ENCODE data around the gene ARHGEF18.

The ARHGEF18 gene

DNA sequence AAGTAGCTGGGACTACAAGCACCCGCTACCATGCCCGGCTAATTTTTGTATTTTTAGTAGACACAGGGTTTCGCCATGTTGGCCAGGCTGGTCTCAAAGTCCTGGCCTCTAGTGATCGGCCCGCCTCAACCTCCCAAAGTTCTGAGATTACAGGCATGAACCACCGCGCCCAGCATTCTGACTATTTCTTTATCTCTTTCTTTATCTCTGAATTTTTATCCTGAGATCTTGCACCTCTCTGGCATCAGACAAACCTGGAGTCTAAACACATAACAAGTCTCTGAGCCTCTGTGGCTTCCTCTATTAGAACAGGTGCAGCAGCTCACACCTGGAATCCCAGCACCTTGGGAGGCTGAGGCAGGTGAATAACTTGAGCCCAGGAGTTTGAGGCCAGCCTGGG lies 28.5 kb downstream of the ARHGEF18 start:
- in situ Hi-C loops (cut with MboI; ENCODE audit: low sequenced_read_pairs) = no loop called here

DNA sequence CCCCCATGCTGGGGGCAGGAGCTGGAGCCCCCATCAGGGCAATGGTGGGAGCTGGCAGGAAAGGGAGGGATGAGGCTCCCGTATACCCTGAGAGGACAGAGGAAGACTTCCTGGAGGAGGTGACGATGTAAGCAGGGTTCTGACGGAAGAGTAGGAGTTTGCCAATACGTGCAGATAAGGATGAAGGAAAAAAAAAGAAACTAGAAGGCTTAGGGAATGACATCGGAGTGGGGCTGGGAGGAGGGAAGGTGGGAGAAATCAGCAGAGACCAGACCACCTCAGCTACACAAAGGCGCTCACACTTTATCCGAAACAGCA lies 32.3 kb downstream of the ARHGEF18 start:
- in situ Hi-C loops (cut with MboI; ENCODE audit: low sequenced_read_pairs) = no loop called here

DNA sequence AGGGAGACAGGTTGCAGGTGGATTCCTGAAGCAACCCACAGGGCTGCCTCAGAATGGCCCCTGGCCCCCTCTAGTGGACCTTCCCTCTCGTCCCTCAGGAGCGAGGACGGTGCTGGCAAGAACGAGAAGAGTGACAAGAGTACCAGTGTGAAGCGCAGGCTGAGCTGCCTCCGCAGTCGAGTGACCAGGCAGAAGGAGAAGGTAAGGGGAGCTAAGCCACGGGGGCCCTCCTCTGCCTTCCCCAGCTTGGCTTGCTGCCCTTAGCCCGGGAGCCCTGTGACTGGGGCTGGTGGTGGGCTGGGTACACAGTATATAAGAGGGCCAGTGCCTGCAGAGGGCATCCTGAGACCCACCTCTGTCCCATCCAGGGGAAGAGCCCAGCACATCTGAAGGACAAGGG lies 34.0 kb downstream of the ARHGEF18 start:
- in situ Hi-C loops (cut with MboI; ENCODE audit: low sequenced_read_pairs) = no loop called here

DNA sequence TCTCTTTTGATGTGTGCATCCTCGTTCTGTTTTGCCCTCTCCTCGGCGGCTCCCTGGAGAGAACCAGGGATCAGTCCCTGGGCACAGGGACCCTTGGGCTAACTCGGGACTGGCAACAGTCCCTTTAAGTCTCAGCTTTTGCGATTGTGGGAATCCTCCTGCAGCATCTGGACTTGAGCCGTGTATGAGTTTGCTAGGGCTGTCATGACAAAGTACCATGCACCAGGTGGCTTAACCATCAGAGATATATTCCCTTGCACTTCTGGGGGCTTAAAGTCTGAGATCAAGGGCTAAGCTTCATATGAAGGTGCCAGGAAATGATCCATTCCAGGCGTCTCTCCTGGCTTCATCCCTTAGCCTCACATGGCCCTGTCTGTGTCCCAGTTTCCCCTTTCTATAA lies 34.5 kb downstream of the ARHGEF18 start:
- in situ Hi-C loops (cut with MboI; ENCODE audit: low sequenced_read_pairs) = no loop called here

DNA sequence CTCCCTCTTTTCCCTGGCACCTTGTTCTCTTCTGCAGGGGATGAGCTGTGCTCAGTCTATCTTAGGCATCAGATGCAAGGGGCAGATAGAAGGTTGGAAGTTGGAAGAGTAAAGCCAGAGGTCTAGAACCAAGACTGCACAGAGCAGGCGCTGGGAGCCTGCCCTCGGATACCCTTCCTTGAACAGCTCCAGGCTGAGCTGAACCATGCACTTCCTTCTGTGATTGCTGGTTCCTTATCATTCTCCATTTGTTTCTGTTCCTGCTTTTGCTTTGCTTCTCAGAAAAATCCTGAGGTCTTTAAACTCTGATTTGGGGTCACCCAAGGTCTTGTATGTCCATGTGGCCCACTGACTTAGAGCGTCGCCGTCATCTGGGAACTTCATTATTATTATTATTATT lies 36.3 kb downstream of the ARHGEF18 start:
- in situ Hi-C loops (cut with MboI; ENCODE audit: low sequenced_read_pairs) = no loop called here

DNA sequence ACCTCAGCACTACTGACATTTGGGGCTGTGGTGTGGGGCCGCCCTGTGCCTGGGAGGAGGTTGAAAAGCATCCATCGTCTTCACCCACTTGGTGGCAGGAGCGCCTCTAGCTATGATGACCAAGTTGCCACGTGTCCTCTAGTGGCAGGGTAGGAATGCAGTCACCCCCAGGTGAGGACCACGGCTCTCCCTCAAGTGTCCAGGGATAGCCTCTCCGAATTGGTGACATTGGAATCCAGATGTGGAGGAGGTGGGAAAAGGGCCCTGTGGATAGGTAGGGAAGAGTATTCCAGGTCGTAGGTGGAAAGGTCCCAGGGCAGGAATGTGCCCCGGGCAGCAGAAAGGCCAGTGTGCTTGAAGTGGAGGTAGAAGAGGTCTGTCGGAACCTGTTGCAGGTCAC lies 37.6 kb downstream of the ARHGEF18 start:
- in situ Hi-C loops (cut with MboI; ENCODE audit: low sequenced_read_pairs) = no loop called here

DNA sequence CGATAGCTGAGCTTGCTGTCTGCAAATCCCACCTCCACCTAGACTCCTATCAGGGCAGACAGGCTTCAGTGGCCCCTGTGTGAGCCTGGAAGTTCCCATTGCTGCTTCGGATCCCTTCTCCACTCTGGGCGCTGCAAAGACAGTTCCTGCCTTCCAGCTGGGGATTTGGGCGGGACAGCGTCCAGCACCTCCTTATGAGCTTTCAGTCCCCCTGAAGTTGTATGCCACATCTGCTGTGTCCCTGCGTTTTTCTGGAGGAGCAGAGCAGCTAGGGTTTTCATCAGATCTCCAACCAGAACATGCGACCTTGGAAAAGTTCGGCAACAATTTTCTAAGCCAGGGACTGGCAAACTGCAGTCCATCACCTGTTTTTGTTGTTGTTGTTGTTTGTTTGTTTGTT lies 38.0 kb downstream of the ARHGEF18 start:
- in situ Hi-C loops (cut with MboI; ENCODE audit: low sequenced_read_pairs) = no loop called here

DNA sequence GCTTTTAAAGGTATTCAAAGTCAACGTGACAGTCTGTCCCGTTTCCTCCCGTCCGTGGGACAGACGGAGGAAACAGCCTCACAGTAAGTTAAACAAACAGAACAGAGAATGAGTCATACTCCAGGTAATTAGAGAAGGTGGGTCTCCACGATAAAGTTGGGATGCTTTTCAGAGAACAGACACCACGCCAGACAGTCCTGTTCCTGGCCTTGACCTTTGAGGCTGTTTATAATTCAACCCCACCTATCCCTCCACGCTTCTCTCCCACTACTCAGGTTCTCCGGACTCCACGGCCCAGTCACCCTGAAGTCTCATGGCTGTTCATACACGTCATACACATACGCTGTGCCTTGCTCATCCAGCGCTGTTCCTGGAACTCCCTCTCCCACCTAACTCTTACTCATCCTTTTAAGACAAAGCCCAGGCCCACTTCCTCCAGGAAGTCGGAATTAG lies 42.5 kb downstream of the ARHGEF18 start:
- in situ Hi-C loops (cut with MboI; ENCODE audit: low sequenced_read_pairs) = no loop called here

DNA sequence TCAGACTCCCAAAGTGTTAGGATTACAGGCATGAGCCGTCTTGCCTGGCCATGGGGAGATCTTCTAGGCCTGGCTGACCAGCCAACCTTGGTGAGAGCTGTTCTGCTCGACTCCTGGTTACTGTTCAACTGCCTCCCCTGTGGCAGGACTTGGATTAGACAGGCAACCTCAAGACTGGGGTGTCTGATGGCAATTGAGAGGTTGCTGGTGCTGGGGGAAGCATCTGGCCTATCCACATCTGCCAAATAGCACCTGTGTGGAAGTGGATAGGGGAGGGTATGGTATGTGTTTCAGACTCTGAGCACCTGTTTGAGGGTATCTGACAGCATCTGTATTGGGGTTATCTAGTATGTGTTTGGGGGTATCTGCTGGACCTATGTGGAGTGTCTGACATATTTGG lies 44.7 kb downstream of the ARHGEF18 start:
- in situ Hi-C loops (cut with MboI; ENCODE audit: low sequenced_read_pairs) = no loop called here

DNA sequence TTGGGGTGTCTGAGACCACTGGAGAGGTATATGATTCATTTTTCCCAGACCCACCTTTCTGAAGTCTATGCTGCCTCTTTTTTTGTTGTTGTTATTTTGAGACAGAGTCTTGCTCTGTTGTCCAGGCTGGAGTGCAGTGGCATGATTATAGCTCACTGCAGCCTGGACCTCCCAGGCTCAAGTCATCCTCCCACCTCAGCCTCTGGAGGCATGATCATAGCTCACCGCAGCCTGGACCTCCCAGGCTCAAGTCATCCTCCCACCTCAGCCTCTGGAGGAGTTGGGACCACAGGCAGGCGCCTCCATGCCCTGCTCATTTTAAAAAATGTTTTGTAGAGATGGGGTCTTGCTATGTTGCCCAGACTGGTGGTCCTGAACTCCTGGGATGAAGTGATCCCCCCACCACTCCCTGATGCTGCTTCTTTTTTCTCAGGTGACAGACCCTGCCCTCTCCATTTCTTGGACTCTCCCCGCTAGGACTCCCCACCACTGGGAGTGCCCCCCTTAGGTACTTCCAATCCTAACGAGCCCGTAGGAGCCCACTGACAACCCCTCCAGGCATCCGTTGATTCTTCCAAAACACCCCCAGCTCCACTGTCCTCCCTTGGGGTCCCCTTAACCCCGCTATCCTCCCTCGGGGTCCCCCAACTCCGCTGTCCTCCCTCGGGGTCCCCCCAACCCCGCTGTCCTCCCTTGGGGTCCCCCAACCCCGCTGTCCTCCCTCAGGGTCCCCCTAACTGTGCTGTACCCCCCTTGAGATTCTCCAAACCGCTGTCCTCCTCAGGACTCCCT lies 45.4 kb downstream of the ARHGEF18 start:
- in situ Hi-C loops (cut with MboI; ENCODE audit: low sequenced_read_pairs) = no loop called here

DNA sequence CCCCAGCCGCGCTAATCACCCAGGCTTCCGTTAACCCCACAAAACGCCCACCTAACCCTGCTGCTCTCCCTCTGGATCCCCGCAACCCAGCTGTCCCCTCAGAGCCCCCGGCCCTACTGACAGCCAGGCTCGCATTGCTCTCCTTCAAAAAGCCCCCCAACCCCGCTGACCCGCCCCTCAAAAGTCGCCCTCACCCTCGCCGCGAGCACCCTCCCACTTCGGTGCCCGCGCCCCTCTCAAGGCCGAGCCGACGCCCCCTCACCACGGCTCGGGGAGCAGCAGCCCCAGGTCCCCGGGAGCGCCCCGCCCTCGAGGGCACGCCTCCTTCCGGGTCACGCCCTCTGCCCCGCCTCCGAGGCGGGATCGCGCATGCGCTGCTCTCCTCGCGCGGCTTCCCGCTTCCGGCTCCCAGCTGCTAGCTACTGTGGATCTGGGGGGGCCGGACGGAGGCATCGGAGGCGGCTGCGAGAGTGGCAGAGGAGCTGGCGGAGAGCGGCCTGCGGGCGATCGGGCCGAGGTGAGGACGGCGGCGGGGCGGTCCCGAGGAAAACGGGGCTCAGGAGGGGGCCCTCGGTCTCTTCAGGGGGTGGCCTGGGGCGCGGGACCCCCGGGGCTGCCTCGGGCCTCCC lies 46.1 kb downstream of the ARHGEF18 start:
- in situ Hi-C loops (cut with MboI; ENCODE audit: low sequenced_read_pairs) = no loop called here

DNA sequence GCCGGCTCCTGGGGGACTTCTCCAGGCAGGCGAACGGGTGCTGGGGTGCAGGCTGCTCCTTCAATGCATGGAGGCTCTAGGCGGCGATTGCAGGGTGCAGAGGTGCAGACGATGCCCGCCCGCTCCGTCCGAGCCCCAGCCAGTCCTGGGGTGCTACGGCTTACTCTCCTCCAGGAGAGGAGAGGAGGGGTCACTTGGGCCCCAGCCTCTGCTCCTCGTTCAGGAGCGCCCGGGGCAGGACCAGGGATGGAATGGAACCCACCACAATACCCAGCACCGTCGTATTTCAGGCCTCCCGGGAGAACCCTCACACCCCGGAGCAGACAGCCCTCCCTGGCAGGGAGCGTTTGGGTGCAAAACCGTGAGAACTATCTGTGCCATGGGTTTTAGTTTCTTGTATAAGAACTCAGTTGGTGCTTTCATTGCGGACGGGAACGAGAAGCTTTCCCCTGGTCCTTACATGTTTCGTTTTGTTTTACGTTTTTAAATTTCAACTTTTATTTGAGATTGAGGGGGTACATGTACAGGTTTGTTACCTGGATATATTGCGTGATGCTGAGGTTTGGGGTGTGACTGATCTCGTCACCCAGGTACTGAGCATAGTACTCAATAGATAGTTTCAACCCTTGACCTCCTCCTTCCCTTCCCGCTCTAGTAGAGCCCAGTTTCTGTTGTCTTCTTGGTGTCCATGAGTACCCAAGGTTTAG lies 46.8 kb downstream of the ARHGEF18 start:
- in situ Hi-C loops (cut with MboI; ENCODE audit: low sequenced_read_pairs) = no loop called here

DNA sequence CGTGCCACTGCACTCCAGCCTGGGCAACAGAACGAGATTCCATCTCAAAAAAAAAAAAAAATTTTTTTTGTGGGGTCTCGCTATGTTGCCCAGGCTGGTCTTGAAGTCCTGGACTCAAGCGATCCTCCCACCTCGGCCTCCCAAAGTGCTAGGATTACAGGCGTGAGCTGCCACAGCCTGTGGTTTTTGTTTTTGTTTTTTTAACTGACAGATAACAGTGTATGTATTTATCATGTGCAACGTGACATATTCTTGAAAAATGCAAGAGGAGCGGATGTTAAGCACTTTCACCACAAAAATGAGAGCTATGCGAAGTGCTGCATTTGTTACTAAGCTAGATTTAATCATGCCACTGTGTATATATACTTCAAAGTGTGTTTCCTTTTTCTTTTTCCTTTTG lies 49.0 kb downstream of the ARHGEF18 start:
- in situ Hi-C loops (cut with MboI; ENCODE audit: low sequenced_read_pairs) = no loop called here
